HEK293 (cell line): ENCODE measurements around the gene ATF1.

ENCODE experiments used
- CTCF ChIA-PET: fragments of 350-600 bp; formaldehyde crosslinking; extraction: SDS; loops from one replicate; lab custom pipeline; 2021; ENCODE audit warnings: antibody characterized with exemption; lab: Yijun Ruan, JAX
- POLR2A ChIA-PET: fragments of 300-600 bp; formaldehyde crosslinking; extraction: SDS; loops from one replicate; lab custom pipeline; 2020; ENCODE audit warnings: antibody characterized with exemption, inconsistent platforms; lab: Yijun Ruan, JAX
- H3K27ac ChIP-seq: fragments of 200-500 bp; sonication (Bioruptor generic); 2 replicates; pipeline ENCODE4 v1.5.1; 2014; ENCODE audit warnings: low read depth, low read length, control low read depth, inconsistent platforms; ENCODE audit errors: extremely low read depth
- H3K36me3 ChIP-seq, 2 experiments: fragments of 200-500 bp in 1 of 2; sonication (Bioruptor generic) in 1 of 2; 1 replicate in 1 of 2; 2 replicates in 1 of 2; pipeline ENCODE4 v1.5.1; 2014 to 2017; ENCODE audit warnings: inconsistent platforms in 2 of 2, low read length in 2 of 2; ENCODE audit not compliant: control insufficient read depth in 2 of 2, insufficient read depth in 1 of 2
- H3K4me1 ChIP-seq: fragments of 200-500 bp; sonication (Bioruptor generic); 2 replicates; pipeline ENCODE4 v1.5.1; 2014; ENCODE audit warnings: mild to moderate bottlenecking, low read length, inconsistent platforms; ENCODE audit not compliant: control insufficient read depth, insufficient read depth
- H3K4me3 ChIP-seq: 2 replicates; pipeline ENCODE4 v1.5.1; 2011; ENCODE audit warnings: low read depth, mild to moderate bottlenecking, control low read depth, low read length, moderate library complexity
- H3K9me3 ChIP-seq: fragments of 200-500 bp; sonication (Bioruptor generic); 2 replicates; pipeline ENCODE4 v1.5.1; 2014; ENCODE audit warnings: low read depth, low read length, inconsistent platforms; ENCODE audit not compliant: control insufficient read depth, insufficient read depth
- ATF2 ChIP-seq: fragments of 450-650 bp; formaldehyde crosslinking; IDR thresholded peaks from 2 replicates; pipeline ENCODE4 v1.5.1; 2016; ENCODE audit warnings: missing biosample characterization, missing genetic modification characterization, low read depth
- HIC1 ChIP-seq: fragments of 450-650 bp; formaldehyde crosslinking; IDR thresholded peaks from 2 replicates; pipeline ENCODE4 v1.5.1; 2016; ENCODE audit warnings: missing biosample characterization, missing genetic modification characterization
- HOXA7 ChIP-seq: sonication (generic); formaldehyde crosslinking; IDR thresholded peaks from 2 replicates; pipeline ENCODE4 v1.8.1; 2022; ENCODE audit warnings: missing genetic modification reagents, borderline replicate concordance
- MEIS1 ChIP-seq: sonication (generic); formaldehyde crosslinking; IDR thresholded peaks from 2 replicates; pipeline ENCODE4 v1.8.1; 2022; ENCODE audit warnings: missing genetic modification reagents, mild to moderate bottlenecking, borderline replicate concordance
- MYNN ChIP-seq: fragments of 450-650 bp; formaldehyde crosslinking; IDR thresholded peaks from 2 replicates; pipeline ENCODE4 v1.5.1; 2016; ENCODE audit warnings: missing biosample characterization, missing genetic modification characterization, borderline replicate concordance
- REPIN1 ChIP-seq: fragments of 450-650 bp; formaldehyde crosslinking; IDR thresholded peaks from 2 replicates; pipeline ENCODE4 v1.5.1; 2017; ENCODE audit warnings: missing biosample characterization, missing genetic modification characterization, low read depth
- SETDB1 ChIP-seq: IDR thresholded peaks from one replicate; pipeline ENCODE4 v1.6.1; 2017; ENCODE audit warnings: mild to moderate bottlenecking, low read length, moderate library complexity, mixed read lengths; ENCODE audit not compliant: insufficient read length
- SP2 ChIP-seq: fragments of 450-650 bp; formaldehyde crosslinking; IDR thresholded peaks from 2 replicates; pipeline ENCODE4 v1.5.1; 2016; ENCODE audit warnings: missing biosample characterization, missing genetic modification characterization
- WT1 ChIP-seq: fragments of 450-650 bp; formaldehyde crosslinking; IDR thresholded peaks from 2 replicates; pipeline ENCODE4 v1.5.1; 2016; ENCODE audit warnings: missing biosample characterization, missing genetic modification characterization
- ZBTB11 ChIP-seq: fragments of 450-650 bp; formaldehyde crosslinking; conservative IDR thresholded peaks from 2 replicates; pipeline ENCODE4 v1.5.1; 2016; ENCODE audit warnings: low read depth, missing biosample characterization, missing genetic modification characterization
- ZEB2 ChIP-seq: fragments of 450-650 bp; formaldehyde crosslinking; IDR thresholded peaks from 2 replicates; pipeline ENCODE4 v1.5.1; 2016; ENCODE audit warnings: missing biosample characterization, missing genetic modification characterization
- ZFP3 ChIP-seq: fragments of 450-650 bp; formaldehyde crosslinking; IDR thresholded peaks from 2 replicates; pipeline ENCODE4 v1.5.1; 2016; ENCODE audit warnings: low read depth, missing biosample characterization, missing genetic modification characterization
- ZFP37 ChIP-seq: fragments of 450-650 bp; formaldehyde crosslinking; IDR thresholded peaks from 2 replicates; pipeline ENCODE4 v1.5.1; 2016; ENCODE audit warnings: missing biosample characterization, missing genetic modification characterization
- ZFP69B ChIP-seq: fragments of 450-650 bp; formaldehyde crosslinking; IDR thresholded peaks from 2 replicates; pipeline ENCODE4 v1.5.1; 2016; ENCODE audit warnings: missing biosample characterization, missing genetic modification characterization
- ZNF10 ChIP-seq: fragments of 450-650 bp; formaldehyde crosslinking; IDR thresholded peaks from 2 replicates; pipeline ENCODE4 v1.5.1; 2017; ENCODE audit warnings: missing biosample characterization, missing genetic modification characterization
- ZNF121 ChIP-seq: fragments of 450-650 bp; formaldehyde crosslinking; IDR thresholded peaks from 2 replicates; pipeline ENCODE4 v1.5.1; 2016; ENCODE audit warnings: missing biosample characterization, missing genetic modification characterization
- ZNF133 ChIP-seq: fragments of 450-650 bp; formaldehyde crosslinking; IDR thresholded peaks from 2 replicates; pipeline ENCODE4 v1.5.1; 2016; ENCODE audit warnings: missing biosample characterization, missing genetic modification characterization
- ZNF140 ChIP-seq: fragments of 450-650 bp; formaldehyde crosslinking; IDR thresholded peaks from 2 replicates; pipeline ENCODE4 v1.5.1; 2016; ENCODE audit warnings: missing biosample characterization, missing genetic modification characterization
- ZNF202 ChIP-seq: fragments of 450-650 bp; formaldehyde crosslinking; IDR thresholded peaks from 2 replicates; pipeline ENCODE4 v1.5.1; 2016; ENCODE audit warnings: missing biosample characterization, missing genetic modification characterization, borderline replicate concordance
- ZNF221 ChIP-seq: fragments of 450-650 bp; formaldehyde crosslinking; IDR thresholded peaks from 2 replicates; pipeline ENCODE4 v1.5.1; 2017; ENCODE audit warnings: missing biosample characterization, missing genetic modification characterization, borderline replicate concordance
- ZNF362 ChIP-seq: fragments of 450-650 bp; formaldehyde crosslinking; IDR thresholded peaks from 2 replicates; pipeline ENCODE4 v1.5.1; 2016; ENCODE audit warnings: missing biosample characterization, missing genetic modification characterization
- ZNF501 ChIP-seq: fragments of 450-650 bp; formaldehyde crosslinking; IDR thresholded peaks from 2 replicates; pipeline ENCODE4 v1.5.1; 2016; ENCODE audit warnings: missing biosample characterization, missing genetic modification characterization
- ZNF514 ChIP-seq: fragments of 450-650 bp; formaldehyde crosslinking; IDR thresholded peaks from 2 replicates; pipeline ENCODE4 v1.5.1; 2016; ENCODE audit warnings: missing biosample characterization, missing genetic modification characterization
- ZNF580 ChIP-seq: fragments of 450-650 bp; formaldehyde crosslinking; IDR thresholded peaks from 2 replicates; pipeline ENCODE4 v1.5.1; 2016; ENCODE audit warnings: missing biosample characterization, missing genetic modification characterization
- ZNF610 ChIP-seq: fragments of 450-650 bp; formaldehyde crosslinking; IDR thresholded peaks from 2 replicates; pipeline ENCODE4 v1.5.1; 2016; ENCODE audit warnings: missing biosample characterization, missing genetic modification characterization, borderline replicate concordance
- ZNF664 ChIP-seq: fragments of 450-650 bp; formaldehyde crosslinking; IDR thresholded peaks from 2 replicates; pipeline ENCODE4 v1.5.1; 2016; ENCODE audit warnings: missing biosample characterization, missing genetic modification characterization
- ZNF701 ChIP-seq: fragments of 450-650 bp; formaldehyde crosslinking; IDR thresholded peaks from 2 replicates; pipeline ENCODE4 v1.5.1; 2016; ENCODE audit warnings: missing biosample characterization, missing genetic modification characterization
- ZNF747 ChIP-seq: fragments of 450-650 bp; formaldehyde crosslinking; IDR thresholded peaks from 2 replicates; pipeline ENCODE4 v1.5.1; 2016; ENCODE audit warnings: missing biosample characterization, missing genetic modification characterization
- ZNF785 ChIP-seq: fragments of 450-650 bp; formaldehyde crosslinking; IDR thresholded peaks from 2 replicates; pipeline ENCODE4 v1.5.1; 2016; ENCODE audit warnings: missing biosample characterization, missing genetic modification characterization
- ZNF837 ChIP-seq: fragments of 450-650 bp; formaldehyde crosslinking; IDR thresholded peaks from 2 replicates; pipeline ENCODE4 v1.5.1; 2016; ENCODE audit warnings: missing biosample characterization, missing genetic modification characterization
- ZSCAN16 ChIP-seq: fragments of 450-650 bp; formaldehyde crosslinking; IDR thresholded peaks from 2 replicates; pipeline ENCODE4 v1.5.1; 2016; ENCODE audit warnings: missing biosample characterization, missing genetic modification characterization

ATF1 gene

GRCh38 chr12:50780013-50780412 lies 16.1 kb downstream of the ATF1 start:
- Histone ChIP-seq H3K36me3 (peaks cover 3 to 16% of the 10 kb centered on the region in 2 experiments), H3K9me3 (no peaks in the 10 kb centered on the region), H3K4me3 (no peak overlapping the region), H3K27ac (no peak overlapping the region), H3K4me1 (no peaks in the 10 kb centered on the region)
- POLR2A ChIA-PET, result interaction anchor here (0.6 kb wide), 1 partner anchor 270 kb away, joined by 3 read pairs; no protein-coding TSS in a partner anchor
- CTCF ChIA-PET, result interaction anchor here (0.5 to 1.4 kb wide), 3 partner anchors 45 to 142 kb away, joined by 3 to 4 read pairs (median 3); no protein-coding TSS in a partner anchor
- no peak for TF ChIP-seq ZNF580 (tag by site-specific recombination)
- TF ChIP-seq MYNN (tag by site-specific recombination), result no peak
- no peak for TF ChIP-seq ZFP37 (tag by site-specific recombination)
- TF ChIP-seq ZSCAN16 (tag by site-specific recombination), result no peak
- TF ChIP-seq ZNF121 (tag by site-specific recombination), result no peak
- no peak for TF ChIP-seq MEIS1 (CRISPR knock-in tag)
- TF ChIP-seq ZNF10, result no peak
- no peak for TF ChIP-seq SP2 (tag by site-specific recombination)
- no peak for TF ChIP-seq HOXA7 (CRISPR knock-in tag)
- no peak for TF ChIP-seq ZBTB11 (tag by site-specific recombination)
- TF ChIP-seq ZNF664, result no peak
- TF ChIP-seq ZNF140, result no peak
- TF ChIP-seq WT1, result no peak
- no peak for TF ChIP-seq REPIN1 (tag by site-specific recombination)
- TF ChIP-seq ATF2 (tag by site-specific recombination), result no peak
- TF ChIP-seq ZNF514, result no peak
- no peak for TF ChIP-seq ZEB2 (tag by site-specific recombination)
- no peak for TF ChIP-seq HIC1 (tag by site-specific recombination)
- TF ChIP-seq ZFP69B, result no peak

GRCh38 chr12:50784501-50784900 lies 20.6 kb downstream of the ATF1 start:
- H3K27ac ChIP-seq, result no peak overlapping the region
- 0 out of 2 replicates have a peak, but pooled peaks cover 3% of the 10 kb centered on the region for H3K4me1 ChIP-seq
- ChIA-PET CTCF (no interaction called here), POLR2A (no interaction called here)
- H3K36me3 ChIP-seq, result peaks cover 3 to 22% of the 10 kb centered on the region in 2 experiments
- H3K9me3 ChIP-seq, result no peaks in the 10 kb centered on the region
- no peak overlapping the region for H3K4me3 ChIP-seq
- TF ChIP-seq ZNF362 (tag by site-specific recombination) (no peak), ZNF133 (tag by site-specific recombination) (no peak), ZNF747 (tag by site-specific recombination) (no peak), ZNF501 (tag by site-specific recombination) (no peak), ZNF221 (tag by site-specific recombination) (no peak), ZNF202 (tag by site-specific recombination) (no peak), SETDB1 (no peak), ZFP3 (tag by site-specific recombination) (no peak), ZNF837 (tag by site-specific recombination) (no peak), ZNF701 (no peak), ZNF610 (tag by site-specific recombination) (no peak), ZNF785 (no peak)
